Ovary (tissue), 1 donor: ENCODE measurements around the gene UMAD1.

Experiments used
- EP300 ChIP-seq: sonication (generic); formaldehyde crosslinking; IDR thresholded peaks from one replicate; pipeline ENCODE4 v1.6.1; 2017; ENCODE audit warnings: antibody characterized with exemption
- POLR2A ChIP-seq: fragments of 450-650 bp; IDR thresholded peaks from one replicate; pipeline ENCODE4 v1.6.1; 2017; ENCODE audit warnings: antibody characterized with exemption, mild to moderate bottlenecking, moderate library complexity

DNA sequence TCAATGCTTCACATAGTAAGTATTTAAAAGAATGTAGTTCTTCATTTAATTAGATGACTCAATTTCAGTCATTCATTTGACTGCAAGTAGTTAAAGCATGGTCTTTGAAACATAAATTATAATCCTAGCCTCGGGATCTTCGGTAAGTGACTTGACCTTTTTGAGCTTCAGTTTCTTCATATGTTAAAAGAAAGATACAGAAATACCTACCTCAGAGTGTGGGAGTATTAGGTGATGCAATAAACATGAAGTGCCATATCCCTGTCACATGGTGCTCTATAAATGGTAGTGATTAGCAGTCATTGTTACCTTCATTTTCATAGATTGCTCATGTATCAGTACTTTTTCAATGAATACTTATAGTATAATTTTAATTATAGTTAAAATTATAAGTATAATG is 31.2 kb upstream of the UMAD1 start:
- TF ChIP-seq EP300 (no peak), POLR2A (no peak)
